Upper lobe of left lung (tissue), 6 donors: ENCODE data around the gene EFNB1. TPM values are rescaled to one million over a fixed set of nuclear protein-coding genes. Genes with fewer than 3 reads are reported as not detected.

Experiments used
- ATAC-seq, 2 donors: fragments of 200-7000 bp; cut with Tn5 transposase; one replicate each; pipeline ENCODE4 v1.9.1; 2022; ENCODE audit warnings: mild to moderate bottlenecking in 2 of 2, moderate library complexity in 2 of 2; ENCODE audit not compliant: low FRiP score in 2 of 2
- DNase-seq, 2 donors: peaks; one replicate each; pipeline ENCODE4 v3.0.0-alpha.2; 2019 to 2020
- H3K27ac ChIP-seq, 4 donors: fragments of 200-600 bp; sonication (generic); one replicate each; pipeline ENCODE4 v1.5.1; 2016 to 2019
- H3K27me3 ChIP-seq, 4 donors: fragments of 200-600 bp; sonication (generic); one replicate each; pipeline ENCODE4 v1.5.1; 2017 to 2019
- H3K36me3 ChIP-seq, 4 donors: fragments of 200-600 bp; sonication (generic); one replicate each; pipeline ENCODE4 v1.5.1; 2016 to 2019
- H3K4me1 ChIP-seq, 4 donors: fragments of 200-600 bp; sonication (generic); one replicate each; pipeline ENCODE4 v1.5.1; 2018 to 2019
- H3K4me3 ChIP-seq, 4 donors: fragments of 200-600 bp; sonication (generic); one replicate each; pipeline ENCODE4 v1.5.1; 2017 to 2019; ENCODE audit warnings: mild to moderate bottlenecking in 2 of 4, moderate library complexity in 1 of 4
- H3K9me3 ChIP-seq, 4 donors: fragments of 200-600 bp; sonication (generic); one replicate each; pipeline ENCODE4 v1.5.1; 2018 to 2019
- EP300 ChIP-seq, 4 donors: sonication (generic); formaldehyde crosslinking; IDR thresholded peaks; one replicate each; pipeline ENCODE4 v1.5.1; 2017; ENCODE audit warnings: antibody characterized with exemption in 4 of 4, control low read depth in 2 of 4
- POLR2A ChIP-seq, 4 donors: fragments of 450-650 bp; IDR thresholded peaks; one replicate each; pipeline ENCODE4 v1.5.1; 2016 to 2017; ENCODE audit warnings: antibody characterized with exemption in 4 of 4, mild to moderate bottlenecking in 2 of 4
- POLR2AphosphoS5 ChIP-seq, 2 donors: sonication (generic); formaldehyde crosslinking; IDR thresholded peaks; one replicate each; pipeline ENCODE4 v1.5.1; 2017; ENCODE audit warnings: antibody characterized with exemption in 2 of 2
- WGBS, 2 donors: methylation state at CpG; one replicate each; pipeline ENCODE4 v1.1.5; 2017 to 2018; 5-methylcytosine and 5-hydroxymethylcytosine counted together
- total RNA-seq, 6 donors: library from RNA; depleted of rRNA in 4 of 6; stranded (reverse); fragments of >200 nt in 4 of 6; gene quantifications; one replicate each; pipeline versions ENCODE4 v1.1.0 to v1.2.1, GENCODE V29; 2016 to 2021
- TF ChIP-seq, protein P1 (sequence below), 6 experiments: fragments of 450-650 bp in 4 of 6; fragments of 200-600 bp in 2 of 6; sonication (generic) in 2 of 6; IDR thresholded peaks; one replicate each; pipeline ENCODE4 v1.5.1; 2016 to 2019; ENCODE audit warnings: antibody characterized with exemption in 6 of 6
- donor health status: DM: no; HTN: no; CAD: no; lungs with moderate emphysema.
- donor health status: DM: no; HTN: yes; CAD: no; lungs with severe emphysema.

Gene EFNB1
- total RNA-seq, 6 donors from 2014 or later = 17.8 to 74.7 (median 40.0) TPM

- ATAC-seq (no peak), DNase-seq (no peak)
- Histone ChIP-seq H3K27me3 (no peaks in the 10 kb centered on the region), H3K27ac (no peak overlapping the region), H3K9me3 (no peaks in the 10 kb centered on the region), H3K4me1 (no peaks in the 10 kb centered on the region), H3K4me3 (no peak overlapping the region), H3K36me3 (no peaks in the 10 kb centered on the region)
- 83 to 93% methylated on average over 3 of the region's 3 CpGs for WGBS, 2 donors
- TF ChIP-seq, protein P1, sequence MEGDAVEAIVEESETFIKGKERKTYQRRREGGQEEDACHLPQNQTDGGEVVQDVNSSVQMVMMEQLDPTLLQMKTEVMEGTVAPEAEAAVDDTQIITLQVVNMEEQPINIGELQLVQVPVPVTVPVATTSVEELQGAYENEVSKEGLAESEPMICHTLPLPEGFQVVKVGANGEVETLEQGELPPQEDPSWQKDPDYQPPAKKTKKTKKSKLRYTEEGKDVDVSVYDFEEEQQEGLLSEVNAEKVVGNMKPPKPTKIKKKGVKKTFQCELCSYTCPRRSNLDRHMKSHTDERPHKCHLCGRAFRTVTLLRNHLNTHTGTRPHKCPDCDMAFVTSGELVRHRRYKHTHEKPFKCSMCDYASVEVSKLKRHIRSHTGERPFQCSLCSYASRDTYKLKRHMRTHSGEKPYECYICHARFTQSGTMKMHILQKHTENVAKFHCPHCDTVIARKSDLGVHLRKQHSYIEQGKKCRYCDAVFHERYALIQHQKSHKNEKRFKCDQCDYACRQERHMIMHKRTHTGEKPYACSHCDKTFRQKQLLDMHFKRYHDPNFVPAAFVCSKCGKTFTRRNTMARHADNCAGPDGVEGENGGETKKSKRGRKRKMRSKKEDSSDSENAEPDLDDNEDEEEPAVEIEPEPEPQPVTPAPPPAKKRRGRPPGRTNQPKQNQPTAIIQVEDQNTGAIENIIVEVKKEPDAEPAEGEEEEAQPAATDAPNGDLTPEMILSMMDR (IDR thresholded peaks at IDR 0.05) = no peak
Observed at GRCh38 chrX:68868316-68868715, 39.5 kb downstream of the EFNB1 start.

DNA sequence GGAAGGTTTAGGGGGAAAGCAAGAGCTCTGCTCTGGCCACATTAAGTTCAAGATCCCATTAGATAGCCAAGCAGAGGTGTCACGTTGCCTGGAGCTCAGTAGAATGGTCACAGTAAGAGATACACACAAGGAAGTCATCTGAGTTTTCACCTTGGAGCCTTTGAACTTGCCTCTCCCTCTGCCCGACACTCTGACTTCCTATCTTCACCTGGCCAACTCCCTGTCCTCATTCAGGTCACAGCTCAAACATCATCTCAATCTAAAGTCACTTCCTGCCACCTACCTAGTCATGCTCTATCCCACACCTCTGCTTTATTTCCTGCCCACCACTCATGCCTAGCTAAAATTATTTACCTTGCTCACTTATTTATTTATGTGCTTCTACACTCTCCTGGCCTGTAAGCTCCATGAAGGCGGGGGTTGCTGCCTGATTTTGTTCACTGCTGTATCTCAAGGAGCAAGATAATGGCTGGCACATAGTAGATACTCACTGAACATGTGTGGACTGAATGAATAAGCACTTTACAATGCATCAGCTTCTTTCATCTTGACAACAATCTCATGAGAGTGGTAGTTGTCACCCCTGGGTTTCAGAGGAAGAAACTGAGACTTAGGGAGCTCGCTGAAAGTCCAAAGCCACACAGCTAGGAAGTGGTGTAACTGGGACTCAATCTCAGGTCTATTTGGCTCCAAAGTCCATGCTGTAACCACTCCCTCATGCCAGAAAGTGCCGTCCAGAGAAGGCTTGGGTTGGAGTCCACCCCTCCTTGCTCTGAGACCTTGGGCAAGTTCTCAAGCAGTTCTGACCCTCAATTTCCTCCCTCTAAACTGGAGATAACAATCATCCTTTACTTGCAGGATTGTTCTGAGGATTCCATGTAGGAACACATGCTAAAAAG is 40.3 kb downstream of the EFNB1 start:
- no peak for DNase-seq
- ATAC-seq = no peak
- no peak overlapping the region for H3K4me3 ChIP-seq
- no peaks in the 10 kb centered on the region for H3K9me3 ChIP-seq
- 65 to 86% methylated on average over 3 to 5 of the region's 5 CpGs for WGBS, 2 donors
- no peaks in the 10 kb centered on the region for H3K27me3 ChIP-seq
- no peak for TF ChIP-seq POLR2AphosphoS5 (IDR thresholded peaks at IDR 0.05)
- TF ChIP-seq, protein P1 (IDR thresholded peaks at IDR 0.05) = no peak
- TF ChIP-seq EP300 (IDR thresholded peaks at IDR 0.05) = no peak
- TF ChIP-seq POLR2A (IDR thresholded peaks at IDR 0.05) = no peak
- no peaks in the 10 kb centered on the region for H3K36me3 ChIP-seq
- no peaks in the 10 kb centered on the region for H3K4me1 ChIP-seq
- no peak overlapping the region for H3K27ac ChIP-seq

DNA sequence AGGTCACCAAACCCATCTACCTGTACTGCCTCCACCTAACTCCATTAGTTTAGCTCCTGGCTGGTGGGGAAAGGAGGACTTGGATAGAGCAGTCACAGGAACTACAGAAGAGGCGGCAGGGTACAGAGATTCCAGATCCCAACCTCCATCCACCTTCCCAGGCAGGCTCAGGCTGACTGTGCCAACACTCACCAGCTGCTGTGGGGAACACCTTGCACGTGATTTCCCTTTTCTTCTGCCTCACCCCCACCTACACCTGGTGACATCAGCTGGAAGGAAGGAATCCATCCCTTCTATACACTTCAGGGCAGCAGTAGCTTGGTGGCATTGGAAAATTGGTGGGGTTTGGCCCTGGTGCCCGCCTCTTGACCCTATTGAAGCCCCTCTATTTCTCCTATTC is 41.5 kb downstream of the EFNB1 start:
- H3K4me3 ChIP-seq = no peak overlapping the region
- ATAC-seq (no peak), DNase-seq (no peak)
- no peaks in the 10 kb centered on the region for H3K4me1 ChIP-seq
- no peaks in the 10 kb centered on the region for H3K36me3 ChIP-seq
- H3K27ac ChIP-seq = no peak overlapping the region
- 80 to 100% methylated on average over 1 to 3 of the region's 3 CpGs for WGBS, 2 donors
- TF ChIP-seq POLR2AphosphoS5 (IDR thresholded peaks at IDR 0.05) (no peak), EP300 (IDR thresholded peaks at IDR 0.05) (no peak), POLR2A (IDR thresholded peaks at IDR 0.05) (no peak)
- TF ChIP-seq, protein P1 (IDR thresholded peaks at IDR 0.05) = no peak
- no peaks in the 10 kb centered on the region for H3K27me3 ChIP-seq
- no peaks in the 10 kb centered on the region for H3K9me3 ChIP-seq

- no peaks in the 10 kb centered on the region for H3K4me1 ChIP-seq
- ATAC-seq = no peak
- H3K9me3 ChIP-seq = no peaks in the 10 kb centered on the region
- no peaks in the 10 kb centered on the region for H3K27me3 ChIP-seq
- no peaks in the 10 kb centered on the region for H3K36me3 ChIP-seq
- no peak for DNase-seq
- H3K4me3 ChIP-seq = no peak overlapping the region
- no peak overlapping the region for H3K27ac ChIP-seq
- TF ChIP-seq POLR2A (IDR thresholded peaks at IDR 0.05) (no peak), POLR2AphosphoS5 (IDR thresholded peaks at IDR 0.05) (no peak), EP300 (IDR thresholded peaks at IDR 0.05) (no peak)
- TF ChIP-seq, protein P1 (IDR thresholded peaks at IDR 0.05) = no peak
- WGBS, 2 donors = 29 to 54% methylated on average over 1 to 2 of the region's 2 CpGs
Observed at GRCh38 chrX:68872171-68872570, 43.4 kb downstream of the EFNB1 start.

- no peak for ATAC-seq
- H3K4me1 ChIP-seq = no peaks in the 10 kb centered on the region
- no peaks in the 10 kb centered on the region for H3K27me3 ChIP-seq
- H3K9me3 ChIP-seq = no peaks in the 10 kb centered on the region
- 64% methylated on average over 3 of the region's 3 CpGs; no CpG with 5 or more reads in 1 of the 2 donors for WGBS, 2 donors
- TF ChIP-seq POLR2AphosphoS5 (IDR thresholded peaks at IDR 0.05) (no peak), POLR2A (IDR thresholded peaks at IDR 0.05) (no peak), EP300 (IDR thresholded peaks at IDR 0.05) (no peak)
- TF ChIP-seq, protein P1 (IDR thresholded peaks at IDR 0.05) = no peak
- H3K4me3 ChIP-seq = no peak overlapping the region
- H3K27ac ChIP-seq = no peak overlapping the region
- DNase-seq = no peak
- no peaks in the 10 kb centered on the region for H3K36me3 ChIP-seq
Observed at GRCh38 chrX:68874076-68874475, 45.3 kb downstream of the EFNB1 start.
